ENCODE measurements around the gene TTC31. TPM values are rescaled to one million over a fixed set of nuclear protein-coding genes. Genes with fewer than 3 reads are reported as not detected.
A peak's percentile ranks its signal among the peaks of the same experiment; 100 is the strongest.

TTC31 gene
- total RNA-seq, 2 experiments from 2014 or later = 39.4 to 48.8 TPM

GRCh38 chr2:74498500-74499266 is 15.8 kb downstream of the TTC31 start:
- Mint-ChIP-seq H3K4me1 (peaks cover 33% of the 10 kb centered on the region), H3K36me3 (no peaks in the 10 kb centered on the region), H3K27ac (peak overlapping the region; percentile 80), H3K4me3 (peak overlapping the region; percentile 84), H3K9me3 (ENCODE audit: low read depth) (no peaks in the 10 kb centered on the region), H3K27me3 (peaks cover 49% of the 10 kb centered on the region)
- ATAC-seq = peak; percentile 63
- CTCF ChIA-PET = interaction anchor here (0.6 to 6.9 kb wide), 9 partner anchors 11 to 249 kb away, joined by 3 to 39 read pairs (median 5); partner anchors contain the start of genes AUP1, CCDC142, HTRA2 and INO80B
- DNase-seq = peak; percentile 69

DNA sequence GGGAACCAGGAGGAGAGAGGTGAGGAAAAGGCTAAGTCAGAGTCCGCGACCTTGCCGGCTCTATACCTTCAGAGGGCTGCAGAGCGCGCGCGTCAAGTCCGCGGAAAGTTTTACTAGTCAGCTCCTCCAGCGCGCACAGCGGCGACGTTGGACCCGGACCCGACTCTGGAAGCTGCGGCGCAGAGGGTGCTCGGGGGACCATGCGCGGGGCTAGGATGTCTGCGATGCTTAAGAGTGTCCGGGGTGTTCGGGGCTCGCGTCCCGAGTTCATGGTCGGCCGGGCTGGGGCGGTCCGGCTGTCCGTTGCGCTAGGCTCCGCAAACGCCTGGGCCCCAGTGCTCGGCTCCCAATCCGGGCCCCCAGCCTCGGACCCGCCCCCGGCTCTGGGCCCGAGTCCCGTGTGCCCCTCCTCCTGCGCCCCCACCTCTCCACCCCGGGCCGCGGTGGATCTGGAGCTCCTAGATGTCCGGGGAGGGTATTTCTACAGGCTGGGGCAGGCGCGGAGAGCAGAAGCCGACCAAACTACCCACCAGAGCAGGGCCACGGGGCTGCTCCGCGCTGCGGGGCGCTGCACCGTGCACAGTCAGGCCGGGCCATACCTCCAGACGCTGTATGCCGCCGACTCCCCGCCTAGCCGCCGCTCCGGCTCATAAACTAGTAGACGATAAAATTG is 16.5 kb downstream of the TTC31 start, which contains the start of gene LBX2:
LBX2 (minus strand) TSS at position 337 of the 673 bp plus-strand sequence; CDS start at position 271, 66 bp downstream.
- Mint-ChIP-seq H3K9me3 (ENCODE audit: low read depth) (no peaks in the 10 kb centered on the region), H3K27me3 (peaks cover 49% of the 10 kb centered on the region), H3K27ac (peak within 1 kb of the TSS; percentile 80), H3K4me1 (peaks cover 39% of the 10 kb centered on the region), H3K36me3 (peaks cover 2% of the 10 kb centered on the region), H3K4me3 (peak within 1 kb of the TSS; percentile 84)
- DNase-seq (peak; percentile 60), ATAC-seq (peak; percentile 16)
- CTCF ChIA-PET = interaction anchor here (0.7 to 6.9 kb wide), 12 partner anchors 10 to 250 kb away, joined by 3 to 39 read pairs (median 6); partner anchors contain the start of genes AUP1, CCDC142, HTRA2 and INO80B

DNA sequence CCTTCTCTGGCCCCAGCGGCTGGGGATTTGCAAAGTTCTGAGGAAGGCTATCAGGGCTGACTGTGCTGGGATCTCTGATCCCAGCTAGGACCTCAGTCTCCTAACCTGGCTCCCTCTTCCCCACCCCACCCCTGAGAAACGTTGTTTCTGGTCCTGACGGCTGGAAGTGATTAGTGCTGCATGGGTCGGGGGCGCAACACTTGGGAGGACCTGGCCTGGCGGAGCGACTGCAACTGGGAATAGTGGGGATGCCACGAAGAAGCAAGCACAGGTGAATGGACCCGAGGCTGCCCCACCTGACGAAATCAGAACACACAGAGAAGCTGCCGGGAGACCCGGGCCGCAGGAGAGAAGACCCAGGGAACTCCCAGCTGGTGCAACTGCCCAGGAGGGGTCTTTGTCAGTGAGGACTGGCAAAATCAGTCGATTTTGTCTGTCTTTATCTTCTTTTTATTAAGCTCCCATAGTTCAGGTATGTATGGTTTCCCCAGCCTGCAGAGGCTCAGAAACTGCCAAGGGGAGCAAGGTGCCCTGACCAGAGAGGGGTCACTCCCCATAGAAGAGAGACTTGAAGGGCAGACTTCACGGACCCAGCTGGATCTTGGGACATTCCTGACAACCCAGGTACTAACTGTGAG is 17.2 kb downstream of the TTC31 start:
- H3K4me1 Mint-ChIP-seq = peaks cover 44% of the 10 kb centered on the region
- H3K4me3 Mint-ChIP-seq = no peak overlapping the region
- H3K36me3 Mint-ChIP-seq = peaks cover 6% of the 10 kb centered on the region
- H3K27ac Mint-ChIP-seq = no peak overlapping the region
- no peaks in the 10 kb centered on the region for H3K9me3 Mint-ChIP-seq (ENCODE audit: low read depth)
- H3K27me3 Mint-ChIP-seq = peaks cover 49% of the 10 kb centered on the region
- CTCF ChIA-PET = interaction anchor here (1.0 to 6.9 kb wide), 10 partner anchors 9 to 250 kb away, joined by 3 to 39 read pairs (median 6); partner anchors contain the start of genes AUP1, C2orf81, CCDC142 and HTRA2
- ATAC-seq (no peak), DNase-seq (no peak)

GRCh38 chr2:74500578-74500946 is 17.7 kb downstream of the TTC31 start:
- no peak overlapping the region for H3K4me3 Mint-ChIP-seq
- peaks cover 8% of the 10 kb centered on the region for H3K36me3 Mint-ChIP-seq
- DNase-seq (no peak), ATAC-seq (no peak)
- peaks cover 49% of the 10 kb centered on the region for H3K27me3 Mint-ChIP-seq
- peaks cover 48% of the 10 kb centered on the region for H3K4me1 Mint-ChIP-seq
- H3K27ac Mint-ChIP-seq = no peak overlapping the region
- H3K9me3 Mint-ChIP-seq (ENCODE audit: low read depth) = no peaks in the 10 kb centered on the region
- CTCF ChIA-PET = interaction anchor here (1.0 to 6.9 kb wide), 10 partner anchors 9 to 87 kb away, joined by 3 to 39 read pairs (median 5); partner anchors contain the start of genes AUP1, C2orf81, CCDC142 and HTRA2

- peaks cover 9% of the 10 kb centered on the region for H3K36me3 Mint-ChIP-seq
- H3K27ac Mint-ChIP-seq = no peak overlapping the region
- DNase-seq (no peak), ATAC-seq (no peak)
- peaks cover 49% of the 10 kb centered on the region for H3K27me3 Mint-ChIP-seq
- CTCF ChIA-PET = interaction anchor here (1.1 to 6.9 kb wide), 7 partner anchors 12 to 86 kb away, joined by 3 to 39 read pairs (median 6); partner anchors contain the start of genes AUP1, C2orf81, CCDC142 and HTRA2
- peaks cover 53% of the 10 kb centered on the region for H3K4me1 Mint-ChIP-seq
- H3K4me3 Mint-ChIP-seq = peak overlapping the region; percentile 77
- H3K9me3 Mint-ChIP-seq (ENCODE audit: low read depth) = no peaks in the 10 kb centered on the region
Measured at GRCh38 chr2:74501335-74502071, 18.6 kb downstream of the TTC31 start.

- Mint-ChIP-seq H3K36me3 (peaks cover 10% of the 10 kb centered on the region), H3K9me3 (ENCODE audit: low read depth) (no peaks in the 10 kb centered on the region), H3K4me1 (peaks cover 59% of the 10 kb centered on the region), H3K27ac (no peak overlapping the region), H3K4me3 (peak overlapping the region; percentile 77), H3K27me3 (peaks cover 49% of the 10 kb centered on the region)
- CTCF ChIA-PET = interaction anchor here (1.6 to 6.9 kb wide), 5 partner anchors 12 to 86 kb away, joined by 3 to 39 read pairs (median 15); partner anchors contain the start of genes AUP1, CCDC142, HTRA2 and TTC31
- DNase-seq (no peak), ATAC-seq (no peak)
Measured at GRCh38 chr2:74502147-74502719, 19.4 kb downstream of the TTC31 start.

DNA sequence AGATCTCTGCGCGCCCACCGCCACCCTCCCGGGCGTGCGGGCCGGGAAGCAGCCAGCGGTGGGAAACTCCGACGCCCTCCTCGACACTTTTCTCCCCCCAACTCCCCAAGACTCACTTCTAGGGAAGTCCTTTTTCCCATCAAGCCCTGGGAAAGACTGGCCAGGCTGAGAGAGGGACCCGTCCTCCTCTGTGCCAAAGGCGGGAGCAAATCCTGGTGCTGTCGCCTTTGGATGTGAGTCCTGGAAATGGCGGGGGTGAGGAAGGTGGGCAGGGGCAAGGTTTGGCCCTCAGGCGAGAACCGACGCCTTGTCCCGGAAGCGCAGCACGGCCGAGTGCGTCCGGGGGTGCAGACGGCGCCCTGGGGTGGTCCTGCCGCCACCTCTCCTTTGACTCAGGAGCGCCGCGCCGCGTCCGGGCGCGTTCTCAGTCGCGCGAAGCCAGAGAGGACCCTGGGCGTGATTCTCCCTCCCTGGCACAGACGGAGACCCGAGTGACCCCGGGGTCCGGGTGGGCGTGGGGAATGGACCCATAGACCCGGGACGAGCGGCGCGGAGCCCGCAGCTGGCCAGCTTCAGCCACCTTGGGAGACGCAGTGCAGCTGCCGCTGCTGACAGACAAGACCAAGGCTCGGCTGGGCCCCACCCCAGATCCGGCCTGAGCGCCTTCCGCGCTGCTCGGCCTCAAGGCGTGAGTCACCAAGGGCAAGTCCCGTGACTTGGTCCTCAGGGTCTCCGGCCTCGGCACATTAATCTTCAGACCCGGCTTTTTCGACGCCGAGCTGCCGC is 20.0 kb downstream of the TTC31 start:
- Mint-ChIP-seq H3K27ac (peak overlapping the region; percentile 63), H3K4me1 (peaks cover 56% of the 10 kb centered on the region), H3K36me3 (peaks cover 10% of the 10 kb centered on the region), H3K9me3 (ENCODE audit: low read depth) (no peaks in the 10 kb centered on the region), H3K4me3 (peak overlapping the region; percentile 77), H3K27me3 (peaks cover 44% of the 10 kb centered on the region)
- peak; percentile 40 for ATAC-seq
- CTCF ChIA-PET = interaction anchor here (0.9 to 6.9 kb wide), 16 partner anchors 9 to 353 kb away, joined by 3 to 39 read pairs (median 4); partner anchors contain the start of genes AUP1, CCDC142, DQX1 and HTRA2
- DNase-seq = peak; percentile 78

DNA sequence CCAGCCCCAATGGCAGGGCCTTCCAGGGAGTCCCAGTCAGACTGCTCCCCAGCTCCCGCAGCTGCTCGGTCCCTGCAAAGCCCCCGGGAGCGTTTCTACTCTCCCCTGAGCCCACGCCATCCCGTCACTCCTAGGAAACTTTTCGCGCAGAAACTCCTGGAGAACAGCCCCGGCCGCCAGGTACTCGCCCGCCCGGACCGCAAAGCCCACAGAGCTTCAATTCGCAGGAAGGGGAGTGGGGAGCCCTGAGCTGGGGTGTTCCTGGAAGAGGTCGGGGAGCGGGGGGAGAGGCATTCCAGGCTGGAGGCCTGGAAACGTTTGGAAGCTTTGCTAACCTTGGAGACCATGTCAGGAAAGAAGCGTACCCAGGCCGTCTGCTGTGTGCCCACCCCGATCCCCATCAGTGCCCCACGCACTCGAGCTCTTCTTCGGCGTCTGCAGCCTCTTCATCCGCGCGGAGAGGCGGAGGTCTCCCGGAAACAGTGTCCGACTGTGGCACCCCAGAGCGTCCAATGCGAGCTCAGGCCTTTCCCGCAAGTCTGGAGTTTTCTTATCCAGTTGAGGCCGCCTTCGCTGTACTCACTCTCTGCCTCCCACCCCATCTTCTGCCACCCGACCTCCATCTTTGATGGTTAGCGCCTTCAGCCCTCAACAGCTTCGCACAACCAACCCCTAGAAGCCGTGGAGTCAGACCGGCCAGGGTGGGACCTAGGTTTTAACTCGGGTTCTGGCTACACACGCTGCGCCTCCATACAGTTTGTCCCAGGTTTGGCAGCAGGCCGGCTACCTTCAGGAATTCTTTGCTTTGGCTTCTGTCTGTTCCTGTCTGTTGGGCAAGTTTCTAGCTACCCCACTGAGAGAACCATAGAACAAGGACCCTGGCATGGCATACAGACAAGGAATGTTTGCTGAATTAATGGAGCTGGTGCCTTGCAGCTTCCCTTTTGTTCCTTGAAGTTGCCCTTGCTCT is 20.9 kb downstream of the TTC31 start:
- peaks cover 37% of the 10 kb centered on the region for H3K27me3 Mint-ChIP-seq
- no peaks in the 10 kb centered on the region for H3K9me3 Mint-ChIP-seq (ENCODE audit: low read depth)
- CTCF ChIA-PET = interaction anchor here (0.9 to 6.9 kb wide), 17 partner anchors 10 to 354 kb away, joined by 3 to 39 read pairs (median 4); partner anchors contain the start of genes AUP1, CCDC142, DQX1 and HTRA2
- no peak for DNase-seq
- ATAC-seq = no peak
- H3K36me3 Mint-ChIP-seq = peaks cover 10% of the 10 kb centered on the region
- peak overlapping the region; percentile 63 for H3K27ac Mint-ChIP-seq
- peaks cover 57% of the 10 kb centered on the region for H3K4me1 Mint-ChIP-seq
- H3K4me3 Mint-ChIP-seq = peak overlapping the region; percentile 77

GRCh38 chr2:74504591-74504990 is 21.7 kb downstream of the TTC31 start:
- no peak for DNase-seq
- H3K27me3 Mint-ChIP-seq = peaks cover 32% of the 10 kb centered on the region
- H3K4me1 Mint-ChIP-seq = peaks cover 52% of the 10 kb centered on the region
- H3K9me3 Mint-ChIP-seq (ENCODE audit: low read depth) = no peaks in the 10 kb centered on the region
- peaks cover 10% of the 10 kb centered on the region for H3K36me3 Mint-ChIP-seq
- no peak overlapping the region for H3K4me3 Mint-ChIP-seq
- no peak overlapping the region for H3K27ac Mint-ChIP-seq
- no peak for ATAC-seq
- CTCF ChIA-PET = interaction anchor here (1.3 to 6.9 kb wide), 4 partner anchors 9 to 83 kb away, joined by 3 to 39 read pairs (median 22); partner anchors contain the start of genes AUP1, CCDC142, HTRA2 and TLX2

DNA sequence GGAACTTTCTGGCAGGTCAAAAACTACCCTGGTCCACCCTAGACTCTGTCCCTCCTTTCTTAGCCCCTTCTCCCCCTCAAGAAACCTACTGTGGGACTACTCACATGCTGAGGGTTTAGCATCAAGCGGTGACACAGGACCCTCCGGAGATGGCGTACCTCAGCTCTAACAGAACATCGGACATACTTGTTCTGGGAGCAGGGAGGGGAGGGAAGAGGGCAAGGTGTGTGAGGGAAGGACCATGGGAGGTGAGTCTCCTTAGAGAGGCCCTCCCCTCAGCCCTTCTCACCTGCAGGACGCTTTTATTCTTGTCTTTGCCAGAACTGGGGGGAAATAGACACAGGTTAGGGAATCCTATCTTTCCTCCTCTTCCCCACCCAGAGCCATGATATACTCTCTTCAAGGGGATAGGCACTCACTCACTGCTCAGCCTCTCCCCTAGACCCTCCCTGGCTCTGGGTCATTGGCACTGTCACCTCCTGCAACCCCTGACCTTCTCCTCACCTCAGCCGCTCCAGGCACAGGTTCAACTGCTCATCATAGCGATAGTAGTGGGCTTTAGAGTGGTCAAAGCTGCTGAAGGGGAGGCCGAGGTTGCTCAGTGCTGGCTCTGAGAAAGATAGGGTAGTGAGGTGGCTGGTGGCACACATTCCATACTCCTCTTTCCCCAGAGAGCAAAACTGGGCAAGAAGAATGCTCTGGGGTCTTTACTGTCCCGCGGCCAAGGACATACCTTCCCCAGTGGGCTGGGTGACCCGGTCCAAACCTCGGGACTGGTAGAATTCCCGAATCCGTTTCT is 22.8 kb downstream of the TTC31 start:
- Mint-ChIP-seq H3K27ac (no peak overlapping the region), H3K27me3 (peaks cover 24% of the 10 kb centered on the region), H3K36me3 (peaks cover 10% of the 10 kb centered on the region), H3K4me1 (peaks cover 55% of the 10 kb centered on the region), H3K9me3 (ENCODE audit: low read depth) (no peaks in the 10 kb centered on the region), H3K4me3 (no peak overlapping the region)
- no peak for ATAC-seq
- CTCF ChIA-PET = interaction anchor here (1.3 to 6.9 kb wide), 6 partner anchors 8 to 82 kb away, joined by 3 to 39 read pairs (median 15); partner anchors contain the start of genes AUP1, CCDC142, HTRA2 and TLX2
- no peak for DNase-seq
